NCI-H2029 (cell line): ENCODE data around the gene LUZP2.

Experiments used
- DNase-seq: peaks from one replicate; lab custom pipeline; 2025; lab: John Stamatoyannopoulos, UW

LUZP2 gene

DNA sequence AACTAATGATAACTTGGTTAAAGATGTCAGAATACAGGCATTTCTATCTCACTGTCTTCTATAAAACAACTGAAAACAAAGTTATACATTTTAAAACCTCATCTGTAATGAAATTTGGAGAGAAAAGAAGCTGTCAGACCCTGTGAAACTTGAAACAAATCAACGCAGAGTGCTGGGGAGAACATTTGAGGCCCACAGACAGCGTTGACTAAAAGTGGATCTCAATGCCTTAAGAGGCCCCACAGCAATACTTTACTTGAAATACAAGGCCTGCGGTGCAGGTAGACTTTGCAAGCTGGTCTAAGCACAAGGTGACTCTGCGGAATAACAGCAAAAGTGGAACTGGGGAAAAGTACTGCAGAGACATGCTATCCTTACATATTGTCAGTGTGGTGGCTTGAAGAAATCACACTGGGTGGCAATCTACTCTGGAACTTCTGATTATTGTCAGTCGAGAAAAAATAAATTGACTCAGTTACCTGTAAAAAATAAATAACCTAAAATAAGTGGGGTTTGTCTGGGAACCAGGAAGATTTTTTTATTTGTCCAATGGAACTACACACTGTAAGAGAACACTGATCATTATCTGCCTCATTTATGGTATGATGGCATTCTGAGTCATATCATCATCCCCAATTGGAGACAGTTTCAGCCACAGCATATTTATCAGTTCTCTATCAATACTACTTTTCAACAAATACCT is 138.9 kb downstream of the LUZP2 start:
- no peak for DNase-seq

DNA sequence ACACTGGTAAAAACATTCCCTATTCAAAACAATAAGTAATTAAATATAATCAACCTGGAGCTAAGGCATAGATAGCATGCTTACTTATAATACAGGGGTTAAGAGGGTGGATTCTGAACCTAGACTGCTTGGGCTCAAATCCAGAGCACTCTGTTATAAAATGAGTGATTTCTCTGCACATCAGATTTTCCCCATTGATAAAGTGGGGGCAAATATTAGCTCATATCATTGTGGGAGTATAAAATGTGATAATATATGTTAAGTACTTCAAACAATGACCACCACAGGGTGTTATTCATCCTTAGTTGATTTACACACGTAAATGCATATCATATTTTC is 139.4 kb downstream of the LUZP2 start:
- no peak for DNase-seq

DNA sequence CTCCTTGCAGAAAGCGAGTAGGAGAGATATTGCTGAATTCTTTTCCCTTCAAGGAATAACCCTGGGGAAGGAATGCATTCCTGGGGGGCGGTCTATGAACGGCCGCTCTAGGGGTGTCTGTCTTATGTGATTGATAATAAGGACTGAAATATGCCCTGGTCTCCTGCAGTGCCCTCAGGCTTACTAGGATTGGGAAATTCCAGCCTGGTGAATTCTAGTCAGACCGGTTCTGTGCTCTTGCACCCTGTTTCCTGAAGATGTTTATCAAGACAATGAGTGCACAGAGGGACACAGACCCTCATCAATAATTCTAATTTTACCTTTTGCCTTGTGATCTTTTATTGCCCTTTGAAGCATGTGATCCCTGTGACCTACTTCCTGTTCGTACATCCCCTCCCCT is 140.7 kb downstream of the LUZP2 start:
- DNase-seq, result no peak

DNA sequence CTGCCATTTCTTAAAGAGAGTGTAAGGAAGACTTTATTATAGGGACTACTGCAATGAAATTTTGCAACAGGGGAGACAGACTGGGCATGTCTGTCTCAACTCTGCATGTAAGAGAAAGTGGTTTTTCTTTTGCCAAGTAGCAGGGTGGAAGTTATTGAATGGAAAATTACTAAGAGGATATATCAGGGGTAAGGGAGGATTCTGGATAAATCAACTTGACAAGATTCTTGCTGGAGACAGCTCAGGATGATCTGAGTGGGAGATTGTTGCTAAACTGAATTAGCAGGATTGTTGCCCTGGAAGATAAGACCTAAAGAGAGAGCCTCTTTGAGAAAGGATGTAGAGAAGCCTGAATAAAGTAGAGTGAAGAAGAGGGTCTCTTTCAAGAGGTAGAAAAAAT is 145.8 kb downstream of the LUZP2 start:
- DNase-seq, result no peak

DNA sequence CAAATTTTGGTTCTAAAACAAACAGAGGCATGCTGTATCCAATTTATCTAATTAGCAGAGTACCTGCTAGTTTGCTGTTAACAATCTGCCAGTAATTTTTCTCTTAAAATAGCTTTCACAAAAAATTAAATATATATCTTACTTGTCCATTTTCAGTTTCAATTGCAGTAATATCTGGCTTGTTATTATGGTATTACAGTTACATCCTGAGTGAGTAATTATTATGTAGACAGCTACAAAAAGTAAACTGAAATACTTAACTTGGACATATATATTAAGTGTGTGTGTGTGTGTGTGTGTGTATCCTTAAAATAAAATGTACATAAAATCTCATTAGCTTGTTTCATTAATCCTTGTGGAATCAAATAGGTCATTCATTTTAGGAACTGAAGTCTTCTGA is 148.7 kb downstream of the LUZP2 start:
- DNase-seq, result no peak

DNA sequence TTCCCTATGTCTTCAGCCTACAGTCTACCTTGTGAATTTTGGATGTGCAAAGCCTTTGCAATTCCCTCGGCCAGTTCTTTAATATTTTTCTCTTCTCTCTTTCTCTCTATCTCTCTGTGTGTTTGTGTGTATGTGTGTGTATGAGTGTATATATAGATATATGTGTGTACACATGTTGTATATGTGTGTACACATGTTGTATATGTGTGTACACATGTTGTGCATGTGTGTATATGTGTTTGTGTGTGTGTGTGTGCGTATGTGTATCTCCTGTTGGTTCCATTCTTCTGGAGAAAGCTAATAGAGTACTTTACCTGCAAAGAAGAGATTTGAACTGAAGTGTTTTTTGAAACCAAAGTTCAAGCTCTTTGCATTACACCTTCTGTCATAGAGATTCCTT is 155.0 kb downstream of the LUZP2 start:
- DNase-seq, result no peak

DNA sequence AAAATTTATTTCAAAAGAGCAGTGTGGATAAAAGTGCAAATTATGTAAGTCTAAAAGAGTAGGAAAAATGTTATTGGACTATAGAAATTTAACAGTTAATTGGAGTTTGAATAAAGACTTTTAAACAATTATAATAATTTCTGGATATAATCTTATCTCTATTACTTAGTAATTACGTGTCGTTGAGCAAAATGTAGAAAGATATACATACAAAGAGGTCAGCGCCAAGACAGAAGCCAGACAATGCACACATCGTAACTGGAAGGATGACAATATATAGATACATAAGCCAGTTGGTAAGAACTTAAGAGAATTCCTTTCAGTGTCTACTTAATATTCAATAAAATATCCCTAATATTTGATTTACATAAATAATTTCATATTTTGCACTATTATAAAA is 157.0 kb downstream of the LUZP2 start:
- no peak for DNase-seq

DNA sequence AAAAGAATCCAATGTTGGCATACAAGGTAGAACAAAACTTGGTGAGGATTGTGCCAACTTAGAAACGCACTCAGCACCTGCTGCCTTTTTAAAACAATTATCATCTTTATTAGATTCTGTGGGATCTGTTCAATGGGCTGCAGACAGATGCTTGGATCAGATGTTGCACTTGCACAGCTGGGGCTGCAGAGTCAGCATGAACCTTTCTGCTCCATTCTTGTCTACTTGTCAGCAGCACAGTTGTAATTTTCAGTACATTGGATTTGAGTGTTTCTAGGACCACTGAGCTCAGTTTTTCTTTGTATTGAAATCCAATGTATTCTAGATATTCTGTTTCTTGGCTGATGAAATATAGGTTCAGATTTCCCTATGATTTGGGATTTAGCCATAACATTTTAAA is 164.5 kb downstream of the LUZP2 start:
- no peak for DNase-seq

DNA sequence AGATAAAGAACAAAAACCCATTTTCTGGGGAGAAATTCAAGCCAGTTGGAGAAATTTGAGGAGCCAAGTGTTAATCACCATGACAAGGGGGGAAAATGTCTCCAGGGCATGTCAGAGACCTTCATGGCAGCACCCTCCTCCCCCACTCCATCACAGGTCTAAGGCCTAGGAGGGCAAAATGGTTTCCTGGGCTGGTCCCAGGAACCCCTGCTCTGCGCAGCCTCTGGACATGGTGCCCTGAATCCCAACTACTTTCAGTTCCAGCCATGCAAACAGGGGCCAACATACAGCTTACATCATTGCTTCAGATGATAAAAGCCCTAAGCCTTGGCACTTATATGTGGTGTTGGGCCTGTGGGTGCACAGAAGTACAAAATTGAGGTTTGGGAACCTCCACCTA is 167.5 kb downstream of the LUZP2 start:
- no peak for DNase-seq

DNA sequence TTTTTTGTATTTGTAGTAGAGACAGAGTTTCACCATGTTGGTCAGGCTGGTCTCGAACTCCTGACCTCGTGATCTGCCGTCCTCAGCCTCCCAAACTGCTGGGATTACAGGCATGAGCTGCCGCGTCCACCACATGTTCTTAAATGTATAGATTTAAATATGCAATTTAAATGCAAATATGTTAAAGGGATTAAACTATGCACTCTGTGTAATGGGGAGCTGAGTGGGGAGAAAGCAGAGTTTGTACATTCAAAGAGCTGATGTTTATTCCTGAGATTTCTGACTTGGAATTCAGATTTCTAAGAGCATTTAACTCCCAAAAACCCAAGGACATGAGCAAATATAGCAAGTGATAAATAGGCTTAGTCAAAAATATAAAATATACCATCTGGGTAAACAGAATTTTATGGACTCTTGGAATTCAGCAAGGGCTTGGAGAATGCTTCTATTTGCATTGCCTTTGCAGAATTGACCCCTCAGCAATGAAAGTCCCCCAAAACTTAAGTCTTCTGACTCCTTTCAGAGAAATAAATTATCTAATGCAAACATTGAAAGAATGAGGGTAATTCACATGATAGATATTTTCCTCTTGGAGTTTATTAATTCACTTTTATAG is 170.6 kb downstream of the LUZP2 start:
- no peak for DNase-seq

DNA sequence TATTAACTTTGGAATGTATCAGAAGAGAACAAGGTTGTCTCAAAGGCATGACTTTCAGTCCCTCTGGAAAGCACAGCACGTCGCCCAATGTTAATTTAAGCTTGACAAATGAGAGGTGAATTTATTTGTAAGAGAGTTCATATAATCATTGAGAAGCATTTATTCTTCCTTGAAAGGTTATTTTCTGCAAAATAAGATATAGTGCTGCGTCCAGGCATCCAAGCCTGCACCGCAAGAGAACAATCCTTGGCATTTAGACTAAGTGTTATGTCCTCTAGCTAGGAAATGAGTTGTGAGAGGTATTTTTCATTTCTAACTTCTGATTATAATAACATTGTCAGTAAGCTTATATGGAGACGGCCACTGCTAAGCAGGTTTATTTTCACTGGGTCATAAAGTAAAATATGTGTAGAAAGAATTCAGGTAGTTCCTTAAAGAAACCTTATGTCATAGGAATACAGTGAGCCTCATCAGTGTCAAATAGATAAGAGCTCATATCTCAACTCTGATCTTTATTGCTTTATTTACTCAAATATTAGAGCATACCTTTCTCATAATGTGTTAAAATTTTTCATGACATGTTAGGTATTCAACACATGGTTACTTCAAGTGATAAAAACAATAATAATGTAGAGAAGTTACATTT is 182.0 kb downstream of the LUZP2 start:
- no peak for DNase-seq

DNA sequence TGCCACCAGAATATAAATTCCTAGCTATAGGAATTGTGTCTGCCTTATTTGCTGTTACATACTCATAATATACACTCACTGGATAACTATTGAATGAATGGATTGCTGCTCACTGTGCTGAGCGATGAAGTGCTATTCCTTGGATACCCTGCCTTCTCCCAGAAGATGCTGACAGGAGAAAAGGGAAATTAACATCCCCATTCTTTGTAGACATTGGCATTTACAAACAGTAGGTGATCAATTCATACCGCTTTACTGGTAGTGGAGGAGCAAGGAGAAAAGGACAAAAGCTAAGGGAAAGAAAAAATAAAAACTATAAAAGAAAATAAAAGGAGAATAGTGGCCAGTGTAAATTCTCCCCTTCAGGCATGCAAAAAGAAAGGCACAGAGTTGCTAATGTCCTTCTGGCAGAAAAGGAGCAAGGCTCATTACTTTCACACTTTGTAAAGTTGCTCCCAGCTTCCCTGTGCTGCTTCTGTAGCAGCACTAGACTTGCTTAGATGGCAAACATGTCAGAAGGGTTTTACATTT is 183.0 kb downstream of the LUZP2 start:
- no peak for DNase-seq

DNA sequence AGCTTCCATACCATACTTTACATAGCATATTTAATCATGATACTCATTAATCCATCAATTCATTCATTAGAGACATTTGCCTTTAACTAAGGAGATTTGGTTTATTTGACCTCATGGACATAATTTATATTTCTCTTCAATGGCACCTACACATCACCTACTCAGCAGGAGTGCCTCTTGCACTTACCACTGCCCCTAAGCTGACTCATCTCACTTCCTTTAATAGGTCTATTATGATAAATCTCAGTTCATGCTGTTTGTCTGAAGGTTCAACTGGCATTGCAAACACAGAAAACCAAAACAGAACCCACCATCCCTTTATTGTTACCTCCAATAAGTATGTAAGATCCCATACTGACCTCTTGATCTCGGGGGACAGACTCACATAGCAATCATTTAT is 186.7 kb downstream of the LUZP2 start:
- DNase-seq, result no peak

DNA sequence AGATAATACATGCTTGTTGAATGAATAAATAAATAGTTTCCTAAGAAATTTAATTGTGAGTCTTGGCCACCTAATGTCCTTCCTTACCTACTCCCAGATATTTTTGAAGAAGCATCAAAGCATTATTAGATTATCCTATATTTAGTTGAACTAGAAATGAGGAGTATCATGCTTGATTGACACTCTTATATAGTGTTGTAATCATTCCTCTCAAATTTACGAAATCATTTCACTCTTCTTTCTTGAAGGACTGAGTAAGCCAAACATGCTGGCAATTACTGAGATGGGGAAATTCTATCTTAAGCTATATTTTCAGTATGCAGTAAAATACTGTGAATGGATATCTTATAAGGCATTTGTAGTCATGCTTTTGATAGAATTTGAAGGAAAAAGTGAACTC is 189.0 kb downstream of the LUZP2 start:
- no peak for DNase-seq

DNA sequence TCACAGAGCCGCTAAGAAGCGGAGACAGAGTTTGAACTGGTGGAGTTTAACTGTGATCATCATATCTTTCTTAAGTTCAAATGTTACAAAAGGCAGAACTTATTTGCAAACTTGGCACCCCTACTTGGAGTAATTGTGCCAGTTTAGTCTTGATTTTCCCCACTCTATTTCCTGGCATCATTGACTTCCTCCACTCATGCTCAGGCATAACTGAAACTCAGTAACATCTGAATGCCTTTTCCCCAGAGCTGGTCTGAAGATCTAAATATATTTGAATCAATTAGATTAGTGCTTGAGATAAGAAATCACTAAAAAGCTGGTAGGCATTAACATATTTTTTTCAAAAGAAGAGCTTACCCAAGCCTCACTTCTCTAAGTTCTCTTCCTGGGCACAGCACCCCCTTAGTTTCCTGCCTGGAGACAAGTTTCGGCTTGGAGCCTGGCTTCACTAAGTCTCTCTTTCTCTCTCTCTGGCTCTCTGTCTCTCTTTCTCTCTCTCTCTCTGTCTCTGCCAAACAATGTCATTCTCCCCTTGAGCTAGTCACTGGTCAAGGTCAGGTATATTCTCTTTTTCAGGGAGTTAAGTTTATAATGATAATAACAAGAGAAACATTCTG is 190.8 kb downstream of the LUZP2 start:
- DNase-seq, result no peak

DNA sequence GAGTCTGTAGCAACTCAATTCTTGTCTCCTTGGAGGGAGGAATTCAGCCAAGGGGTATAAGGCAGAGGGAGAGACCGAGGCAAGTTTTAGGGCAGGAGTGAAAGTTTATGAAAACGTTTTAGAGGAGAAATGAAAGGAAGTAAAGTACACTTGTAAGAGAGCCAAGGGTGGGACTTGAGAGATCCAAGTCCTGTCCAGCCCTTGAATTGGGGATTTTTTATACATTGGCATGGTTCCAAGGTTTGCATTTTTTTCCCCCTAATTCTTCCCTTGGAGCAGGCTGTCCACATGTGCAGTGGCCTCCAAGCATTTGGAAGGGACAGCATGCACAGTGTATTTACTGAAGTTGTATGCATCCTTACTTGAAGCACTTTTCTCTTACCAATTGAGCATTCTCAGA is 192.1 kb downstream of the LUZP2 start:
- DNase-seq, result no peak

DNA sequence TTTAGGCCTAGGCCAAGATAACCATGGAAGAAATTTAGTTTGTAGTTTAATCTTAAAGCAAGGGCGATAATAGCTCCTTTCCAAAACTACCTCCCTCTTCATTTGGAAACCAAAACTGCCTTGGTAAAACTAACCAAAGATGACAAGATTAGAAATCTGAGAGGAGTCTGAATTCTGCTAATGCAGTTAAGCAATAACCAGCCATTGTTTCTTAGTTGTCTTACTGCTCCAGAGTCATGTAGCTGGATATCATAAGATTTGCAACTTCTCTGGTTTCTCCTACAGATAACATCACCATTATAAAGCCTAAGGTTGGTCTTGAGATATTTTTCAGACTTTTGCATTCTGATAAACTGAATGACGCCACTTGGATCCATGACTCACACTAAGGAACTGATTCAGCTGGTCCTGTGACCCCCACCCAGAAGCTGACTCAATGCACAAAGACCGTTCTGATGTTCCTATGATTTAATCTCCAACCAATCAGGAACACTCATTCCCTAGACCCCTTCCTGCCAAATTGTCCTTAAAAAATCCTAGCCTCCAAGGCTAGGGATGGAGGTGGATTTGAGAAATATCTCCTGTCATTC is 200.8 kb downstream of the LUZP2 start:
- no peak for DNase-seq

DNA sequence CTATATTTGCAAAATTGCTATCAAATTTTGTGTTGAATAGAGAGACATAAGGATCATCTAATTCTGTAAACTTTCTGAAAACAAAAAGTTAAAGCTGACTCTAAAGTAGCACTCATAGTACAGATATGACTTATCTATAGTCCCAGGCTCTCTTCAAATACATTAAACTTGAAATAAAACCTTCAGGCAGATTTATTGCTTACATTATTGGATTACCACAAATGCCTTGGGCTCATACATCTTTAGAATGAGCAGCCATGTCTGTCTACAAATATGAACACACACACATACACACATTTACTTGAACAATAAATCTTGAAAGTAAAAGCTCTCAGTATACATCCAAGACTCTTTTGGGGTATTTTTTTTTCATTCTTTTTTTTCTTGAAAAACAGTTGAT is 207.9 kb downstream of the LUZP2 start:
- DNase-seq, result no peak

DNA sequence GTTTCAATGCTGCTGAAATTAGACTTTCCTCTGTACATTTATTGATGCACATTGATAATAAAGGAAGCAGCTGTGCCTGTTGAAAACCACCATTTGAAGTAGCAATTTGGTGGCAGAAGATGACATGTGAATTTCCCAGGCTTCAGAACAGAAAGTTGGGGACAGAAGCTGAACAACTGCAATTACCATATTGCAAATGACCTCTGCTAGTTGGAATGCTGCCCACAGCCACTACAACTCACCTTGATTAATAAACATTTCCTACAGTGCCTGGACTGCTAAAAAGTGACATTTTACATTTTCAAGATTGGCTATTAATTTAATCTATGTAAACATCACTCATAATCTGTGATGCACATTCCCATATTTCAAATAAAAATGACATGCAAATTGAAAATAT is 208.6 kb downstream of the LUZP2 start:
- no peak for DNase-seq

DNA sequence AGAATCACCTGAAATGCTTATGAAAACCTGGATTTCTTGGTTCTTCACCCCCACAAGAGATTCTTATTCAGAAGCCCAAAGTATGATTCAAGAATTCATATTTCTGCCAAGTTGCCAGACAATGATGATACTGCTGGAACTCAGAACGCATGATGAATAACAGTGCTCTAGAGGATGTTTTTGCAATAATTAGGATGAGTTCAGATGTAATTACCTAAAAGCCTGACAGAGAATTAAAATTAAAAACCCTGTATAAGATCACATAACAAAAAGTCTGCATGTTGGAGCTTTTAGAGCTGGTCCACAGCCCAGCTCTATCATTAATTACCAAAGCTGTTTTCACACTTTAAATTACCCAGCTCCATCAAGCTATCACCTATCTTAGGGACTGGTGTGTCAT is 211.8 kb downstream of the LUZP2 start:
- no peak for DNase-seq

DNA sequence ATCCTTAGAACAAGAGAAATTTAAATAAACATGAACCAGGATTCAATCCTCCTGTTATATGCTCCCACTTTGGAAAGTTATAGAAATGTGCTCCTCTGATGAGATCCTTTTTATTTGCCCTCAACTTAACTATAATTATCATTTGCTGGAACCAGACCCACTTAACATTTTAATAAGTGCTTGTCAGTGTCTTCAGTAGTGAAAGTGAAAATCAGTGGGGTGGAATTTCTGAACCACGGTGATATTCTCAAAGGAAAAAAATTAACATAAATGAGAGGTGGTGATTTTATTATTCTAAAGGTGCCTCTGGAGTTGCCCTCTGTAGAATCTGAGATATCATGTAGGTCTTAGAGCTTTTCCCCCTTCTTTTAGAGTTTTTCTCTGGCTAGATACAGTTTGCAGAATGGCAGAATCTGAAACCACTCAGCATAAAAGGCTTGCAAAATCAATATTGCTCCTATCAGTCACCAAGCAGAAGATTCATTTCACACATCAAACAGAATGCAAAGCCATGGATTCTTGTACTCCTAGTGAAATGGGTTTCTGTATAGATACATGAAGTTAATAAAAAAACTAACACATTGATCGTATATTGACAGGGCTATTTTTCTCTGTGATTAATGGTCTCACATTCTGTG is 213.2 kb downstream of the LUZP2 start:
- DNase-seq, result no peak

DNA sequence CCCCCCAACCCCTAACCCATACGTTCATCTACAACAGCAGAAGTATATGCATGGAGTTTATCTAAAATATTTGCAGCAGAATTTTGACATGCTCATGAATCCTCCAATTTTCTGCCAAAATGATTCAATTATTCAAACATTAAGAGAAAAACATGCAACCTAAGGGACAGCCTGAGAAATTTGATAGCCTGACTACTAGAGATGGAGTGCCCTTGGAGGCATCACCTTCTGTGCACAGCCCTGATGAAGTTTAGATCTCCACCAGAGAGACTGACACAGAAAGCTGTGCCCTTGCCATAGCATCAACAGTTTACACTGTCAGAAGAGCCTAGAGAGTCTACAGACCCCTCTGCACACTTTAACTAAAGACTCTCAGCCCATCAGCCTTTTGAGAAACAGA is 217.7 kb downstream of the LUZP2 start:
- DNase-seq, result no peak
